Cardiac muscle cell (in vitro differentiated cells and primary cell): ENCODE results near the gene VWA3B. TPM values are rescaled to one million over a fixed set of nuclear protein-coding genes. Genes with fewer than 3 reads are reported as not detected.

Source experiments
- DNase-seq, 2 donors: peaks; one replicate each; pipeline versions ENCODE4 v3.0.0 to v3.0.0-alpha.2; 2010 to 2017; ENCODE audit warnings: low read depth in 1 of 2, low spot score in 1 of 2
- H3K27ac ChIP-seq: fragments of 200-600 bp; sonication (generic); 2 replicates; pipeline ENCODE4 v1.5.1; 2016
- H3K27me3 ChIP-seq: fragments of 200-600 bp; sonication (generic); 2 replicates; pipeline ENCODE4 v1.6.0; 2016; ENCODE audit warnings: control low read depth
- H3K36me3 ChIP-seq: fragments of 200-600 bp; sonication (generic); 2 replicates; pipeline ENCODE4 v1.5.1; 2016; ENCODE audit warnings: control low read depth
- H3K4me1 ChIP-seq: fragments of 200-600 bp; sonication (generic); 2 replicates; pipeline ENCODE4 v1.8.1; 2017; ENCODE audit warnings: low read depth, mild to moderate bottlenecking, mixed run types
- H3K4me3 ChIP-seq: fragments of 200-600 bp; sonication (generic); 2 replicates; pipeline ENCODE4 v1.5.1; 2016; ENCODE audit warnings: mild to moderate bottlenecking
- H3K9me3 ChIP-seq: fragments of 200-600 bp; sonication (generic); 2 replicates; pipeline ENCODE4 v1.5.1; 2017; ENCODE audit warnings: low read depth, mild to moderate bottlenecking, control low read depth
- polyA plus RNA-seq: library from polyadenylated mRNA; unstranded; fragments of >200 nt; fragmentation: Nextera tagmentation; extraction: Ambion mirVana; gene quantifications from 2 replicates; pipeline ENCODE4 v1.2.1, GENCODE V29; 2016
- total RNA-seq: library from RNA; depleted of rRNA; stranded (reverse); fragments of >200 nt; gene quantifications from 2 replicates; pipeline ENCODE4 v1.2.3, GENCODE V29; 2016
- TF ChIP-seq, protein P1 (sequence below): IDR thresholded peaks from 2 replicates; pipeline ENCODE4 v1.5.1; 2012; ENCODE audit warnings: low read depth, mild to moderate bottlenecking, low read length

The VWA3B gene, protein sequence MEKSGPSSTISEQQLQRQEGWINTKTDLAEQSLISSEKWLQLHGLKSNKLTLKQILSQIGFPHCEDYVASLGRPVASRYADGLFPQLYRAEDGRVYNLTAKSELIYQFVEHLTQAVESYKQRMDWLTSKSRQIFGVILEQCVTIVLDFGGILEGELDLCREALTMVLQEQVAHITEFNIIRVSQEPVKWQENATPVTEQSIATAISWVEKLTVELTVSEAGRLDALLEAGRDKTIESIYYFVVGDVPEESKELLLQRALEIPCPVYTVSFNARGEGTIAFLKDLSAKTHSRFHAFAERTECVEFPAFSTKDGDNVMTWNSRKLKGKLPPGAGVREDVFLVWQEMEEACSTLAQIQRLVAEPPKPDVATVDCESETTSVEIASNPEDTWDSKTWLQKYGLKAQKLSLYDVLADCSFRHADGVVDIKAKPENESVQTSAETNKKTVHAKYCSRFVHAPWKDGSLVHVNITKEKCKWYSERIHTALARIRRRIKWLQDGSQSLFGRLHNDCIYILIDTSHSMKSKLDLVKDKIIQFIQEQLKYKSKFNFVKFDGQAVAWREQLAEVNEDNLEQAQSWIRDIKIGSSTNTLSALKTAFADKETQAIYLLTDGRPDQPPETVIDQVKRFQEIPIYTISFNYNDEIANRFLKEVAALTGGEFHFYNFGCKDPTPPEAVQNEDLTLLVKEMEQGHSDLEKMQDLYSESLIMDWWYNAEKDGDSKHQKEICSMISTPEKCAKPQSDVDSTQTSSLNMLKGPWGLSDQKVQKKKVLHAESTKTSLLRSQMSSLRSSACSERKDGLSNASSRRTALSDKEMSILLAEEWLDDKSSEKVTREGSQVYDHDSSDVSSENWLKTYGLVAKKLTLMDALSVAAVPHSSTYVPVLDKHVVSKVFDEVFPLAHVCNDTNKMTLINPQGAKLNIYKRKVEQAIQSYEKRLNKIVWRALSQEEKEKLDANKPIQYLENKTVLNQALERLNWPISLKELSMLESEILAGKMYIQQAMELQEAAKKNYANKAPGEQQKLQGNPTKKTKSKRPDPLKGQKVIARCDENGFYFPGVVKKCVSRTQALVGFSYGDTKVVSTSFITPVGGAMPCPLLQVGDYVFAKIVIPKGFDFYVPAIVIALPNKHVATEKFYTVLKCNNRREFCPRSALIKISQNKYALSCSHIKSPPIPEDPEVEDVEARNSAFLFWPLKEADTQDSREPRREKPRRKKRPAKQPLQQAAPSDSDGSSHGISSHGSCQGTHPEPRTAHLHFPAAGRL (N-terminal part only)
- total RNA-seq (0.09 and 0.67 TPM in 2 replicates), polyA plus RNA-seq (0.69 TPM in 1 of 2 replicates, not detected in the other)

DNA sequence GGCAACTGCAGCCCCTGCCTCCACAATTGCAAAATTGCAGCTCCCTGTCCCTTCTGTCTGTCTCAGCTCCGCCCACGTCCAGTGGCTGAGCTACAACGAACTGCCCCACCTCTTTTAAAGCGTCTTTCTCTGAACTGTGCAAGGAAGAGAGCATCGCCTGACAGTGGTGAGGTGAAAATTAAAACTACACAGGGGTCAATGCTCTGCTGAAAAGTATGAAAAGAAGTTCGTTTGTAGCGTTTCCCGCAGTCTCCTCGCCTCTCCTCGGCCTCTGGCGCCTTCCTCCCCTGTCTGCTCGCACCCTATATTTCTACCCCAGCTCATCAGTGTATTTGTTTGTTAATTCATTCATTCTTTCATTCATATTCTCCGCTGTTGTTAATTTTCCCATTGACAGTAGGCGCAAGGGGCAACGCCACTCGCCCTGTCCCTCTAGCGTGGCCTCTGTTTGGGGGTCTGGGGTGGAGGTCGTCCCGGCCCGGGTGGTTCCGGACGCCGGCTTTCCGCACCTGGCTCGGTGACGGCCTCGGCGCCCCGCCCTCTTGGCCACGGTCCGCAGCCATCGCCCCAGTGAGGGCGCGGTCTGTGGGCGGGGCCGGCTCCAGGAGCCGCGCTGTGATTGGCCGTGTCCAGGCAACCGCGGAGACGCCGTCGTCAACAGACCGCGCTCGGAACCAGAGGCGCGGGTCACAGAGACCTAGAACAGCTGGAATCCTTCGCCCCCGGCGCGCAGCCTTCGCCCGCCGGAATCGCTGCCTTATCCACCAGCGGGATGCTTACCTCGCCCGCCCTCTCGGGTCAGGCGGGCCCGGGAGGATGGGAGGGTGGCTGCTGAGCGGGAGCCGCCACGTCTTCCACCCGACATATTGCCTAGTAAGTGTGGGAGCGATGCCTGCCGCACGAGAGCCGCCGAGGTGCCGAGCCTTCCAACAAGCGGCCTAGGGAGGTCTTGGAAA, at the start of gene VWA3B:
VWA3B (plus strand) TSS at position 677 of the 956 bp plus-strand sequence. CDS start 5,926 bp downstream, outside the sequence.
- no peak within 1 kb of the TSS for H3K27ac ChIP-seq
- no peaks in the 10 kb centered on the region for H3K9me3 ChIP-seq
- peaks cover 48% of the 10 kb centered on the region for H3K27me3 ChIP-seq
- H3K36me3 ChIP-seq: no peaks in the 10 kb centered on the region
- H3K4me3 ChIP-seq: peak within 1 kb of the TSS; percentile 45
- H3K4me1 ChIP-seq: no peaks in the 10 kb centered on the region
- DNase-seq: peak; percentile 64 to 70
- TF ChIP-seq, protein P1, sequence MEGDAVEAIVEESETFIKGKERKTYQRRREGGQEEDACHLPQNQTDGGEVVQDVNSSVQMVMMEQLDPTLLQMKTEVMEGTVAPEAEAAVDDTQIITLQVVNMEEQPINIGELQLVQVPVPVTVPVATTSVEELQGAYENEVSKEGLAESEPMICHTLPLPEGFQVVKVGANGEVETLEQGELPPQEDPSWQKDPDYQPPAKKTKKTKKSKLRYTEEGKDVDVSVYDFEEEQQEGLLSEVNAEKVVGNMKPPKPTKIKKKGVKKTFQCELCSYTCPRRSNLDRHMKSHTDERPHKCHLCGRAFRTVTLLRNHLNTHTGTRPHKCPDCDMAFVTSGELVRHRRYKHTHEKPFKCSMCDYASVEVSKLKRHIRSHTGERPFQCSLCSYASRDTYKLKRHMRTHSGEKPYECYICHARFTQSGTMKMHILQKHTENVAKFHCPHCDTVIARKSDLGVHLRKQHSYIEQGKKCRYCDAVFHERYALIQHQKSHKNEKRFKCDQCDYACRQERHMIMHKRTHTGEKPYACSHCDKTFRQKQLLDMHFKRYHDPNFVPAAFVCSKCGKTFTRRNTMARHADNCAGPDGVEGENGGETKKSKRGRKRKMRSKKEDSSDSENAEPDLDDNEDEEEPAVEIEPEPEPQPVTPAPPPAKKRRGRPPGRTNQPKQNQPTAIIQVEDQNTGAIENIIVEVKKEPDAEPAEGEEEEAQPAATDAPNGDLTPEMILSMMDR: no peak

DNA sequence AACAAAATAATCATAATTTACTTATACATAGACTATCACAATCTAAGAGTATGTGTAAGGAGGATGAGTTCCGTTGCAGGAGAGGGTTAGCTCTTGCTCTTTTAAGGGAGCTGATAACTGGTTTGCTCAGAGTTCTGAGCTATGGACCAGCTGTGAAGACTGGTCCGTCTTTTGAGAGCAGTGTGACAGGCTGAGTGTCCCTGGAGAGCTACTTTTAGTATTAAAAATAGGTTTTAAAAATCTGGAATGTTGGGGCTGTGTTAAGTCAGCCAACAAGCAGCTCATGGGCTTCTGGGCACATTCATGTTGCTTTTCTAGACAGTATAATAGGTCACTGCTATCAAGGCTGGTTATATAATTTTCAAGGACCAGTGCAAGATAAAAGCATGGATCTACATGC, 49.8 kb upstream of the VWA3B start:
- H3K4me3 ChIP-seq: no peak overlapping the region
- no peak for DNase-seq
- no peak overlapping the region for H3K27ac ChIP-seq
- no peaks in the 10 kb centered on the region for H3K36me3 ChIP-seq
- no peaks in the 10 kb centered on the region for H3K9me3 ChIP-seq
- H3K27me3 ChIP-seq: no peaks in the 10 kb centered on the region
- TF ChIP-seq, protein P1: no peak
- H3K4me1 ChIP-seq: peaks cover 11% of the 10 kb centered on the region

DNA sequence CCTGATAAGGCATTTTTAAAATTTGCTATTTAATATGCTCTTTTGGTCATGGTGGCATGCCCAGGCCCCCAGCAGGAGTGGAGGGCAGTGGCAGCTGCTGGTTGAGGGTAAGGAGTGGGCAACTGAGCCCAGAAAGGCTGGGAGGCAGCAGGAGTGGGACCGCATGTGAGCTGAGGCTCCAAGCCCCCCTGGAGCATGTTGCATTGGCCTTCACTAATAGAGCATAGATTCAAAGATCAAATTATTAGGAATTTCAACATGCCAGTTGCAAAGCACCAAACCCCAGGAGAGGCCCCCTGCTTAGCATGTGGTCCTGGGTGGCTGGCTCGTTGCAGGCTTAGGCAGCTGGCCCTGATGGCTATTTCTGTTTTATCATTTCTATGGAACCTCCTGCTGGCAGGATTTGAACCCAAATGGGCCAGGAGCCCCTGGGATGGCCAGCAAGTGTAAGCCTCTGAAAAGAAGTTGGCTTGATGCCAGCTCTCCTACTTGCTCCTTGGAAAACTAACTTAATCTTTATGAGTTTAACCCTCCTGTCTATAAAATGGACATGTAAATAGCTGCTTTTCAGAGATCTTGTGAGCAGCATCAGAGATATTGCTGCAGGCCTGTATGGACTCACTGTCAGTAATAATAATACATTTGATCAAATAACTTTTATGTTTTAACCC, 49.2 kb upstream of the VWA3B start:
- H3K27ac ChIP-seq: no peak overlapping the region
- H3K4me3 ChIP-seq: no peak overlapping the region
- DNase-seq: peak in 1 of 2 donors; percentile 31
- TF ChIP-seq, protein P1: no peak
- H3K4me1 ChIP-seq: peaks cover 11% of the 10 kb centered on the region
- no peaks in the 10 kb centered on the region for H3K9me3 ChIP-seq
- no peaks in the 10 kb centered on the region for H3K36me3 ChIP-seq
- no peaks in the 10 kb centered on the region for H3K27me3 ChIP-seq

DNA sequence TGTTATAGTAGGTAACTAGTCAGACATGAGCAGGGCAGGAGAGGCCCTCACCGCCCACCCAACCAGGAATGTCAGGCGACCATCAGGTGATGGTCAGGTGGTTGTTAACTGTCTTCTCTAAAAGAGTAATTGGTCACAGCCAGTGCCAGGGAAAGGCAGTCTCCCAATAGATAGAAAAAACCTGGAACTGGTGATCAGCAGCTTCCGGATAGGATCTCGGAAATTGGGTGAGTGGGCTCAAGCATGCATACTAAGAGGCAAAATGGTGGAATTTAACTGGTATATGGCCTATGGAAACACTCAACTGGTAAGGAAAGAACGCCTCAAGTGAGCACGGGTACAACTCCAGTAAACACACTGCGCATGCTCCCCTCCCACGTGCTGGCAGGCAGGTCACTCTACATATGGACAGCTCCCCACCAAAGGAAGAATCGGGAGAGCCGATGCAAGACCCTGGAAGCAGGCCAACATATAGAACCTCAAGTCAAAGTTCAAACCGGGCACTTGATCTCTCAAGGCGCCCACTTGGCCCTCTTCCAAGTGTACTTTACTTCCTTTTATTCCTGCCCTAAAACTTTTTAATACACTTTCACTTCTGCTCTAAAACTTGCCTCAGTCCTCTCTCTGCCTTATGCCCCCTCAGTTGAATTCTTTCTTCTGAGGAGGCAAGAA, 47.7 kb upstream of the VWA3B start:
- H3K27me3 ChIP-seq: no peaks in the 10 kb centered on the region
- TF ChIP-seq, protein P1: no peak
- no peak overlapping the region for H3K27ac ChIP-seq
- H3K9me3 ChIP-seq: no peaks in the 10 kb centered on the region
- H3K36me3 ChIP-seq: no peaks in the 10 kb centered on the region
- no peak for DNase-seq
- no peak overlapping the region for H3K4me3 ChIP-seq
- peaks cover 11% of the 10 kb centered on the region for H3K4me1 ChIP-seq
